Suppressor macrophage (primary cell): ENCODE measurements around the gene RAPGEF5.

ENCODE experiments used
- DNase-seq, 4 experiments: peaks; one replicate each; pipeline ENCODE4 v3.0.0-alpha.2; 2020 to 2022

RAPGEF5 gene

GRCh38 chr7:22301790-22302189 lies 55.2 kb downstream of the RAPGEF5 start:
- DNase-seq, result no peak

DNA sequence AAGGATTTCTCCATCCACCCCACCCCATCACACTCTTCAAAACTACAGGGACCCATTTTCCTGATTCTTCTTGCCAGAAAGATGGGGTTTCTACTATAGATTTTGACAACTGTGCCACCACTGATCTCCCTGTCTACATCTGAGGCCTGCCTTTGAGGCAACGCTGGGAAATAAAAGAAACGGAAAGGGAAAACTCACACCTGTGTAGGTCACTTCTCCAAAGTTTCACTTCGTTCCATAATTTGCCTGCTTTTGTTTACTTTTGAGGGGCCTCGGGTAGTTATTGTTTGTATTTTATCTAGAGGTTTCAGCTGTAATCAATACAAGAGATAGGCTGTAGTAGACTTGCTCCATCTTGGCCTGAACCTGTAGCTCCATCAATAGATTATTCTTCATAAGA lies 56.1 kb downstream of the RAPGEF5 start:
- no peak for DNase-seq

- DNase-seq, result no peak
These were observed 60.0 kb downstream of the RAPGEF5 start for GRCh38 chr7:22296916-22297315.

DNA sequence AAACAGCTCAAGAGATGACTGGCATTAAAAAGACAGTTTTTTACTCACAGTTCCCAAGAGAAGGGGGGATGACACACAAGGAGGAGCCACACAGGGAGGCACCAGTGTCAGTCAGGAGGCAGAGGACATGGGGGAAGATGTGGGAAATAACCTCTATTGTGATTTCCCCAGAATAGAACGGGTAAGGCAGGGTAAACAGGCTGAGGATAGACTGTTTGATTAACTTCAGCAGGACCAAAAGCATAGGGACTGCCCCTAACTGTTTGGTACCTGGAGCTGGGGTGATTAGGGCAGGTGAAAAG lies 60.7 kb downstream of the RAPGEF5 start:
- DNase-seq, result no peak

DNA sequence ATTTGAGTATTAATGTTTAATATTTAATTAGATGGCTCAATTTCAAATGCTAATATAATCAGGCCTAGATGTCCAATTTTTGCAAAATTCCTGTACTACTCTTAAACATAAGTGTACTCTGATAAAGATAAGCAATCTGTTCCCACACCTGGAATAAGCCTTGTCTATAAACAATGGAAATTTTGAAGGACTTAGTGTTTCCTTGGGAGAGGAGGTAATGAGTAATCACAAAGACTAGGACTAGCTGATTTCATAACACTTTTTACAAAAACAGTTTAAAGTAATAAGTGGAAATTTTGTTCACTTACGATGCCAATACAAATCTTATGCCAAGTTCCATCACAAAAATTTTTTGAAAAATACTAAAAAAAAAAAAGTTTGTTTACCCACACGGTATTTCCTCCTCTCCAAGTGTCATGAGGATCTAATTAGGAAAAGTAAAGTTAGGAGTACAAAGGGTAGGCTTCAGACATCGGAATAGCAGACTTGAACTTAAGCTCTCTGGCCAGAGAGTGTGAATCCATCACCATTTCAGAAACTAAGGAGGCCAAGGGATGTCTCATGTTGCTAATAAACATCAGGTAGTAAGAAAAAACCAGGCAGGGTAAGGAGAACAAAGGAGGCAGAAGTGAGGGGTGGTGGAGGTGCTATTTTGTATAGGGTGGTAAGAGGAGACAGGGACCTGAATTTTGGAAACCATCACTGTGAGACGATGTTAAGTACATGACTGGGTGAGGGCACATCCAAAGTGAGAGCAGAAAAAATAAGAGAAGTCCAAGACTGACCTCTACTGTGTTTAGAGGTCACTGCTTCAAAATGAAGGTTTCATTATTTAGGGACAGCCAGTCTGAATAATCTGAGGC lies 61.3 kb downstream of the RAPGEF5 start:
- DNase-seq, result no peak

DNA sequence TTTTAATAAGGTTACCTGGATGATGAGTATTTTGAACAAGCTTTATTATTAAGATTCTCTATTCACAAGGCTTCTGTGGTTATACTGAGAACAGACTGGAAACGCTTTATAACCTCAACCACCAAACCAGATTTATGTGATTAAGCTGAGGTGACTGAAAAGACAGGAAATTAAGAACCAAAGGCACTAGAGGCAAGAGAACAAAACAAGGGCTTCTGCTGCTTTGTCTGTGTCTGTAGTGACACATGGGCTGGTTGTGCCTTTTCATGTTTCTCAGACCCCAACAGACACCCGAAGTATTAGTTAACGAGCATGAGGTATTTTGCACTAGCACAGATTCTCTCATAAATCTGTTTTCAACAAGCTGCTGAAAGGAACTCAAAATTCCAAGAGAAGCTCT lies 64.4 kb downstream of the RAPGEF5 start:
- no peak for DNase-seq

DNA sequence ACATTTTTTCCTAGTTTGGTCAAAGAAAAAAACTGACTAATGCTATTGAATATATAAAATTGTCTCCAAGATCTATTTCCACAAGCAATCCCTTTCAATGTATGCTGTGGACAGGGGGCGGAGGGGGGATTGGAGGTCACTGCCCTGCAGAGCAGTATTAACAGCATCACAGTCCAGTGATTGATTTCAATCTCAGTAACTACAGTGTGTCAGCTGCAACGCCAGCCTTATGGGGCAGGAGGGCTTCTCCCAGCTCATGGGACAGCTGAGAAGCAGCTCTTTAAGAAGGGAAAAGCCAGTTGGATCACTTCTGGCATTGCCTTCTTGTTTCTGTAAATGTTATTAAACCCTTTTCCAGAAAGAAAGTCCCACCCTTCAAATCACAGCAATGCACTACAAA lies 65.0 kb downstream of the RAPGEF5 start:
- DNase-seq, result no peak

- no peak for DNase-seq
These were observed 68.8 kb downstream of the RAPGEF5 start for GRCh38 chr7:22288202-22288601.

GRCh38 chr7:22287412-22287811 lies 69.5 kb downstream of the RAPGEF5 start:
- DNase-seq, result no peak

- DNase-seq, result no peak
These were observed 70.5 kb downstream of the RAPGEF5 start for GRCh38 chr7:22286436-22286835.

GRCh38 chr7:22281481-22281880 lies 75.5 kb downstream of the RAPGEF5 start:
- no peak for DNase-seq

- DNase-seq, result no peak
These were observed 76.9 kb downstream of the RAPGEF5 start for GRCh38 chr7:22280031-22280430.

DNA sequence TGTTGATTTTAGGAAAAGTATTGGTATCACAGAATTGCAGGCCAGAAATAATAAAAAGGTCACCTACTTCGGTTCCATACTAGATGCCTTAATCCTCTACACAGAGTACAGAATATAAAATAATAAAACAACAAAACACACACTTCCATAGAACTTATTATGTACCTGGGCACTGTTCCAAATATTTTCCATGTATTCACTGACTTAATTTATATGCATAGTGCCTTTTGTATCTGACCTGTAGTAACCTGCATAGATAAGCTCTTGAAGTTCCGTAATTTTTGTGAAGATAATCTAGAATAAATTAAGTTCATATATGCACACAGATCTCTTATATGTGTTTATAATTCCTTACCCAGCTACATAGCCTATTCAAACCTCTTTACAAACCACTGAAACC lies 78.3 kb downstream of the RAPGEF5 start:
- DNase-seq, result no peak

- no peak for DNase-seq
These were observed 79.6 kb downstream of the RAPGEF5 start for GRCh38 chr7:22277375-22277774.

DNA sequence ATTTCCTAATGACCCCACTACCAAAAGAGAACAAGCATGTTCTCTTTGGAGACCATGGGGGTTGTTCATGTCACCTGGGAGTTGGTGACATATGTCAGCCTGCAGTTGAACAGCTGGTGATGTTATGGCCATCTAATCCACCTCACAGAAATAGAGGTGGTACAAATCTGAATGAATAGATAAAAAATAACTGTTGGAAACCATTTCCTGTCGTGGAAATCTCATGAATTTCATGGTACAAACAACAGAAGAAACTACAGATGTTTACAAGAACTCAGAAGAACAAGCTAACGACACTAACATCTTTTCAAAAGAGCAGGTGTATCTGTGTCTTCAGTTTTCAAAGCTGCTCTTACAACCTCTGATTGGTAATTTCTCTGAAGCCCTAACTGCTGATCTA lies 81.3 kb downstream of the RAPGEF5 start:
- DNase-seq, result no peak

- DNase-seq, result no peak
These were observed 85.6 kb downstream of the RAPGEF5 start for GRCh38 chr7:22271311-22271710.

DNA sequence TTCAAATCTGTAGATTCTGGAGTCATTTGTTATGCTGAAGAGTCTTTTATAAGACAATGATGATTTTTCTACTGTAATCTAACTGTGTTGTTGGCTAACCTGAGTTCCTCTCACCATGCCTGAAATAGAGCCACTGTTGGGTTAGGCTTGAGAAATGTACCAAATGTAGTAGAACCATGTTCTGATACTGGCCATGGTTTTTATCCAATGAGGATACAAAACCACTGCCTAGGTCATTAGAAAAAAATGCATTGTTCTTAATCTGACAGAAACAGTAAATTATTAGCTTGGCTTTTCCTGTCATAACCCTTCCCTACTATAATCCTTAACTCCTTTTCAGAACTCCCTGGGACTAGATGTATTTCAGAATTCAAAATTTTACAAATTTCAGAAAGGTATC lies 86.6 kb downstream of the RAPGEF5 start:
- no peak for DNase-seq

- DNase-seq, result no peak
These were observed 87.0 kb downstream of the RAPGEF5 start for GRCh38 chr7:22269963-22270362.

GRCh38 chr7:22268884-22269421 lies 88.0 kb downstream of the RAPGEF5 start:
- DNase-seq, result no peak

- no peak for DNase-seq
These were observed 88.9 kb downstream of the RAPGEF5 start for GRCh38 chr7:22267930-22268615.

DNA sequence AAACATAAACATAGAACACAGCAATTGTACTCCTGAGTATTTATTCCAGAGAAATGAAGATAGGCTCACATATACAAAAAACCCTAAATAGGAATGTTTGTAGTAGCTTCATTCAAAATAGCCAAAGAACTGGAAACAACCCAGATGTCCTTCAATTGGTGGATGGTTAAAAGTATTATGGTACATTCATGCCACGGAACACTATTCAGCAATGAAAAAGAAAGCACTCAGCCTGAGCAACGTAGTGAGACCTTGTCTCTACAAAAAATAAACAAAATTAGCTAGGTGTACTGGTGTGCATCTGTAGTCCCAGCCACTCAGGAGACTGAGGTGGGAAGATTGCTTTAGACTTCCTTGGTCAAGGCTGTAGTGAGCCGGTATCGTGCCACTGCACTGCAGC lies 94.4 kb downstream of the RAPGEF5 start:
- no peak for DNase-seq

DNA sequence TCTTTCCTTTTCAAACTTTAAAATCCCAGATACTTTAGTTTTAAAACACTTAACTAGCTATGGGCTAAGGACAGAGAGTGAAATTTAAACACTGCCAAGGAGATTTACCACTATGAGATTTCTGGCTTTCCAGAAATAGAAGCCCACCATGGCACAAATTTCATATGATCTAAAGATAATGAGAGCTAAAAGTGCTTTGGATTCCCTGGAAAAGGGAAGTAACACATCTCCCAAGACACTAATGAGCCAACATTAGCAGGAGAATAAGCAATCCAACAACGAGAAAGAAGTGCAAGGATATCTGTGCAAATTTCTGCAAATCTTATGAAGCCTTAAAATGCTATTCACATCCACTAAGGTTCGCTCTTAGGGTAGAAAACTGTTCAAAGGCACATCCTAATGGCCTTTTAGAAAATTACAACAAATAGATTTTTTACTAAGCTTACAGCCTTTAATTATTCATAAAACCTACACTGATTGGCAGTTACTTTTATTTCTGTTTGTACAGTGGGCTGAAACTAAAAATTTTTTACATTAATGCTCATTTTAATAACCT lies 100.3 kb downstream of the RAPGEF5 start:
- no peak for DNase-seq

DNA sequence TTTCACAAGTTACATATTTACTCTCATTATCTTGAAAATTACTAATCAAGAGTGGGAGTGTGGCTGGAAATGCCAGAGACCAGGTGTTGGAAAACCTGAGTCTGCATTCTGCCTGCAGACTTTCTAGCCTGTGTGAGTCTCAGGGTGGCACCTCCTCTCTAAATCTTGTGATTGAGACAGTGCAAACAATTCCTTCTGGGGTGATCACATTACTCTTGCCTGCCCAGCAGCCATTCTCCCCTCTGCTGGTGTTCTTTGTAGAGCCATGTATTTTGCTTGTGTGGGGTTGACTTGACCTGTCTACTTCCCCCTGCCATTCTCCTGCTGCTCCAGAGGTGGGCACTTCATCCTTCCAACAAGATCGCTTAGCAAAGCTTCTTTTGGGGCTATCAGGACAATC lies 101.1 kb downstream of the RAPGEF5 start:
- peak in 2 of 4 experiments; percentile 1 to 4 for DNase-seq

GRCh38 chr7:22255342-22255741 lies 101.6 kb downstream of the RAPGEF5 start:
- peak in 3 of 4 experiments; percentile 6 to 34 (median 8) for DNase-seq
